Cardiac muscle cell (in vitro differentiated cells and primary cell): Measurements from ENCODE around the gene DPEP1. TPM values are rescaled to one million over a fixed set of nuclear protein-coding genes. Genes with fewer than 3 reads are reported as not detected.

Experiments
- DNase-seq, 2 donors: peaks; one replicate each; pipeline versions ENCODE4 v3.0.0 to v3.0.0-alpha.2; 2010 to 2017; ENCODE audit warnings: low read depth in 1 of 2, low spot score in 1 of 2
- H3K27ac ChIP-seq: fragments of 200-600 bp; sonication (generic); 2 replicates; pipeline ENCODE4 v1.5.1; 2016
- H3K27me3 ChIP-seq: fragments of 200-600 bp; sonication (generic); 2 replicates; pipeline ENCODE4 v1.6.0; 2016; ENCODE audit warnings: control low read depth
- H3K36me3 ChIP-seq: fragments of 200-600 bp; sonication (generic); 2 replicates; pipeline ENCODE4 v1.5.1; 2016; ENCODE audit warnings: control low read depth
- H3K4me1 ChIP-seq: fragments of 200-600 bp; sonication (generic); 2 replicates; pipeline ENCODE4 v1.8.1; 2017; ENCODE audit warnings: low read depth, mild to moderate bottlenecking, mixed run types
- H3K4me3 ChIP-seq: fragments of 200-600 bp; sonication (generic); 2 replicates; pipeline ENCODE4 v1.5.1; 2016; ENCODE audit warnings: mild to moderate bottlenecking
- H3K9me3 ChIP-seq: fragments of 200-600 bp; sonication (generic); 2 replicates; pipeline ENCODE4 v1.5.1; 2017; ENCODE audit warnings: low read depth, mild to moderate bottlenecking, control low read depth
- CTCF ChIP-seq: IDR thresholded peaks from 2 replicates; pipeline ENCODE4 v1.5.1; 2012; ENCODE audit warnings: low read depth, mild to moderate bottlenecking, low read length
- polyA plus RNA-seq: library from polyadenylated mRNA; unstranded; fragments of >200 nt; fragmentation: Nextera tagmentation; extraction: Ambion mirVana; gene quantifications from 2 replicates; pipeline ENCODE4 v1.2.1, GENCODE V29; 2016
- total RNA-seq: library from RNA; depleted of rRNA; stranded (reverse); fragments of >200 nt; gene quantifications from 2 replicates; pipeline ENCODE4 v1.2.3, GENCODE V29; 2016

DPEP1 gene
- total and polyA plus RNA-seq, 2 experiments from 2014 or later: 2.1 to 2.2 TPM

GRCh38 chr16:89599902-89600301, 13.5 kb upstream of the DPEP1 start:
- H3K9me3 ChIP-seq: no peaks in the 10 kb centered on the region
- TF ChIP-seq CTCF: no peak

DNA sequence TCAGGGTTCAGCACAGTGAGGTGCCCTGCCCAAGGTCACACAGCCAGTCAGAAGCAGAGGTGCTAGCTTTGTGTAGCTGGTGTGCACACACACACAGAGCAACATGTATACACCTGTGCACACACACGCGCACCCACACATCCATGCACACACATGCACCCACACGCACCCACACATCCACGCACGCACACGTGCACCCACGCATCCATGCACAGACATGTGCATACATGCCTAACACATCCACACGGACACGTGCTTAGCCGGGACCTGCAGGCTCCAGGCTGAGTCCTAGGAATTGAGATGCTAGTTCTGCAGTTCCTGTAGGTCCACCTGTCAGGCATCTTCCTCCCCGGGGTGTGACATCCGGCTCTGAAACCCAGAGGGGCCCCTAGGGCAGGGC, 13.0 kb upstream of the DPEP1 start:
- Histone ChIP-seq H3K27me3 (no peaks in the 10 kb centered on the region), H3K4me3 (no peak overlapping the region), H3K36me3 (no peaks in the 10 kb centered on the region), H3K9me3 (no peaks in the 10 kb centered on the region), H3K4me1 (peaks cover 24% of the 10 kb centered on the region), H3K27ac (peak overlapping the region; percentile 65)
- DNase-seq: no peak
- no peak for TF ChIP-seq CTCF

More at GRCh38 chr16:89599902-89600301, 13.5 kb upstream of the DPEP1 start:
- DNase-seq: peak in 1 of 2 donors; percentile 40
- no peaks in the 10 kb centered on the region for H3K27me3 ChIP-seq
- H3K36me3 ChIP-seq: no peaks in the 10 kb centered on the region
- H3K4me1 ChIP-seq: peaks cover 24% of the 10 kb centered on the region
- H3K4me3 ChIP-seq: no peak overlapping the region
- peak overlapping the region; percentile 65 for H3K27ac ChIP-seq

- peaks cover 24% of the 10 kb centered on the region for H3K4me1 ChIP-seq
- no peak overlapping the region for H3K27ac ChIP-seq
- H3K4me3 ChIP-seq: no peak overlapping the region
- TF ChIP-seq CTCF: no peak
- H3K9me3 ChIP-seq: no peaks in the 10 kb centered on the region
- no peak for DNase-seq
- H3K36me3 ChIP-seq: no peaks in the 10 kb centered on the region
- no peaks in the 10 kb centered on the region for H3K27me3 ChIP-seq
These were observed 12.5 kb upstream of the DPEP1 start for GRCh38 chr16:89600956-89601355.

DNA sequence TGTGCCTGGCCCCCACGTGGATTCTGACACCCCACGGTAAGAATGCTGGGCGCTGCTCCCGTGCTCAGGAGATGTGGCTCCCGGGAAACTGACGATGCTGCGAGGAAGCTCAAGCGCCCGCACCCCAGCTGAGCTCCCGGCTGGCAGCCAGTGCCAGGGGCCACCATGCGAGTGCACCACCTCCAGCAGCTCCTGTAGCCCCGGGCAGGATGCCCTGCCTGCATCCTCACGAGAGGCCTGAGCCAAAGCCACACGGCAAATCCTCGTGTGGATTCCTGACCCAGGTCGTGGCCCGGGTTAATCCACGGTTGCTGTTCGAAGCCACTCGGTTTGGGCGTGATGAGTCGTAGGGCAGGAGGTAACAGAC, 11.6 kb upstream of the DPEP1 start:
- H3K27ac ChIP-seq: no peak overlapping the region
- no peaks in the 10 kb centered on the region for H3K9me3 ChIP-seq
- H3K27me3 ChIP-seq: no peaks in the 10 kb centered on the region
- TF ChIP-seq CTCF: no peak
- no peak for DNase-seq
- peaks cover 24% of the 10 kb centered on the region for H3K4me1 ChIP-seq
- H3K36me3 ChIP-seq: no peaks in the 10 kb centered on the region
- no peak overlapping the region for H3K4me3 ChIP-seq

- peak; percentile 44 to 89 for DNase-seq
- no peak for TF ChIP-seq CTCF
- Histone ChIP-seq H3K9me3 (no peaks in the 10 kb centered on the region), H3K27me3 (no peaks in the 10 kb centered on the region), H3K4me1 (peaks cover 24% of the 10 kb centered on the region), H3K36me3 (no peaks in the 10 kb centered on the region), H3K27ac (no peak overlapping the region), H3K4me3 (no peak overlapping the region)
These were observed 11.0 kb upstream of the DPEP1 start for GRCh38 chr16:89602273-89602951.
